Neural cell (in vitro differentiated cells): ENCODE results near the gene KLHL3.

Experiments
- EP300 ChIP-seq: fragments of 450-650 bp; conservative IDR thresholded peaks from 2 replicates; pipeline ENCODE4 v1.6.1; 2014; ENCODE audit warnings: antibody characterized with exemption, mild to moderate bottlenecking, moderate library complexity; ENCODE audit not compliant: poor library complexity, severe bottlenecking
- EZH2 ChIP-seq: fragments of 200-600, 300-800 bp; shearing (Covaris generic), sonication (generic); IDR thresholded peaks from 2 replicates; pipeline ENCODE4 v1.6.1; 2014; ENCODE audit warnings: antibody characterized with exemption, low read length, borderline replicate concordance, mild to moderate bottlenecking; ENCODE audit not compliant: insufficient read depth, poor library complexity, severe bottlenecking
- MXI1 ChIP-seq: fragments of 450-650 bp; conservative IDR thresholded peaks from 2 replicates; pipeline ENCODE4 v1.6.1; 2014; ENCODE audit warnings: antibody characterized with exemption, mild to moderate bottlenecking; ENCODE audit not compliant: poor library complexity, severe bottlenecking
- POLR2AphosphoS5 ChIP-seq: IDR thresholded peaks from 2 replicates; pipeline ENCODE4 v1.6.1; 2012
- RAD21 ChIP-seq: fragments of 450-650 bp; conservative IDR thresholded peaks from 2 replicates; pipeline ENCODE4 v1.6.1; 2014; ENCODE audit warnings: antibody characterized with exemption, mild to moderate bottlenecking, moderate library complexity
- TAF1 ChIP-seq: IDR thresholded peaks from 2 replicates; pipeline ENCODE4 v1.6.1; 2012; ENCODE audit warnings: low read depth
- TF ChIP-seq, protein P1 (sequence below): fragments of 450-650 bp; IDR thresholded peaks from 2 replicates; pipeline ENCODE4 v1.5.1; 2014; ENCODE audit warnings: antibody characterized with exemption, mild to moderate bottlenecking, moderate library complexity; ENCODE audit not compliant: poor library complexity, severe bottlenecking

DNA sequence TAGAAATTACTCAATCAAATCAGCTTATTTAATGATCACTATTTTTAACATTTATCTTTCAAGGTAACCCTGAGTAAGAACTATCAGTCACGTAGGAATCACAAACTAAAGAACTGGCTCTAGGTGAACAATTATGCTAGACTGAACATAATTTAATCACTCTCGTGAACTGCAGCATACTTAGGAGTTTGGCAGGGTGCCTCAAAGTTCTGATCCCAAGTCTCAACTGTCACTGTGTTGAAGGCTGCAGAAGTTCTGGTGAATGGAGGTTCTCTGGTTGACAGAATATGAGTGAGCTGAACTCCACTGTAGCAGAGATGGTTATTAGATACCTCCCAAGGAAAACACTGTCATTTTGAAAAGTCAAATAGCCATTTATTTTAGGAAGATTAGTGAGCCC is 89.1 kb downstream of the KLHL3 start:
- TF ChIP-seq TAF1 (no peak), POLR2AphosphoS5 (no peak), RAD21 (no peak), MXI1 (no peak), EP300 (no peak), EZH2 (no peak)
- TF ChIP-seq, protein P1, sequence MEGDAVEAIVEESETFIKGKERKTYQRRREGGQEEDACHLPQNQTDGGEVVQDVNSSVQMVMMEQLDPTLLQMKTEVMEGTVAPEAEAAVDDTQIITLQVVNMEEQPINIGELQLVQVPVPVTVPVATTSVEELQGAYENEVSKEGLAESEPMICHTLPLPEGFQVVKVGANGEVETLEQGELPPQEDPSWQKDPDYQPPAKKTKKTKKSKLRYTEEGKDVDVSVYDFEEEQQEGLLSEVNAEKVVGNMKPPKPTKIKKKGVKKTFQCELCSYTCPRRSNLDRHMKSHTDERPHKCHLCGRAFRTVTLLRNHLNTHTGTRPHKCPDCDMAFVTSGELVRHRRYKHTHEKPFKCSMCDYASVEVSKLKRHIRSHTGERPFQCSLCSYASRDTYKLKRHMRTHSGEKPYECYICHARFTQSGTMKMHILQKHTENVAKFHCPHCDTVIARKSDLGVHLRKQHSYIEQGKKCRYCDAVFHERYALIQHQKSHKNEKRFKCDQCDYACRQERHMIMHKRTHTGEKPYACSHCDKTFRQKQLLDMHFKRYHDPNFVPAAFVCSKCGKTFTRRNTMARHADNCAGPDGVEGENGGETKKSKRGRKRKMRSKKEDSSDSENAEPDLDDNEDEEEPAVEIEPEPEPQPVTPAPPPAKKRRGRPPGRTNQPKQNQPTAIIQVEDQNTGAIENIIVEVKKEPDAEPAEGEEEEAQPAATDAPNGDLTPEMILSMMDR = no peak
